GM06990 (cell line): Measurements from ENCODE around the gene HIPK2.

Experiments
- DNase-seq: peaks from one replicate; pipeline ENCODE4 v3.0.0-alpha.2; 2011; ENCODE audit not compliant: insufficient read length; ENCODE audit errors: extremely low read depth
- H3K27me3 ChIP-seq: replicated peaks from 2 replicates; pipeline ENCODE4 v1.6.0; 2011; ENCODE audit warnings: low read length; ENCODE audit not compliant: control insufficient read depth, insufficient read depth
- H3K36me3 ChIP-seq: 2 replicates; pipeline ENCODE4 v1.5.1; 2011; ENCODE audit warnings: low read length; ENCODE audit not compliant: control insufficient read depth, insufficient read depth
- H3K4me3 ChIP-seq: replicated peaks from 2 replicates; pipeline ENCODE4 v1.5.1; 2011; ENCODE audit warnings: low read depth, mild to moderate bottlenecking, control low read depth, low read length
- CTCF ChIP-seq: IDR thresholded peaks from 2 replicates; pipeline ENCODE4 v1.5.1; 2011; ENCODE audit warnings: low read length, control low read depth, mild to moderate bottlenecking, inconsistent platforms; ENCODE audit not compliant: insufficient read depth, poor library complexity, severe bottlenecking

The HIPK2 gene

GRCh38 chr7:139798221-139798620 is 20.4 kb upstream of the HIPK2 start:
- peak; percentile 29 for DNase-seq
- Histone ChIP-seq H3K36me3 (no peaks in the 10 kb centered on the region; the same call in 1 of the 2 replicates), H3K27me3 (no peaks in the 10 kb centered on the region), H3K4me3 (no peak overlapping the region)
- TF ChIP-seq CTCF = no peak

GRCh38 chr7:139797607-139798006 is 19.8 kb upstream of the HIPK2 start:
- no peak for DNase-seq
- TF ChIP-seq CTCF = no peak

GRCh38 chr7:139791316-139791715 is 13.5 kb upstream of the HIPK2 start:
- no peak for TF ChIP-seq CTCF
- no peaks in the 10 kb centered on the region; the same call in 1 of the 2 replicates for H3K36me3 ChIP-seq
- no peak overlapping the region for H3K4me3 ChIP-seq
- H3K27me3 ChIP-seq = no peaks in the 10 kb centered on the region
- DNase-seq = no peak

More at GRCh38 chr7:139797607-139798006, 19.8 kb upstream of the HIPK2 start:
- Histone ChIP-seq H3K27me3 (no peaks in the 10 kb centered on the region), H3K36me3 (no peaks in the 10 kb centered on the region; the same call in 1 of the 2 replicates), H3K4me3 (no peak overlapping the region)

GRCh38 chr7:139784648-139785047 is 6.8 kb upstream of the HIPK2 start:
- Histone ChIP-seq H3K27me3 (no peaks in the 10 kb centered on the region), H3K36me3 (no peaks in the 10 kb centered on the region; the same call in 1 of the 2 replicates), H3K4me3 (no peak overlapping the region)
- TF ChIP-seq CTCF = no peak
- no peak for DNase-seq

GRCh38 chr7:139783647-139784385 is 6.0 kb upstream of the HIPK2 start:
- no peak overlapping the region for H3K4me3 ChIP-seq
- no peaks in the 10 kb centered on the region; the same call in 1 of the 2 replicates for H3K36me3 ChIP-seq
- TF ChIP-seq CTCF = no peak
- H3K27me3 ChIP-seq = no peaks in the 10 kb centered on the region
- DNase-seq = no peak
